Skin of body (tissue), 1 donor: ENCODE measurements around the gene MUC15. TPM values are rescaled to one million over a fixed set of nuclear protein-coding genes. Genes with fewer than 3 reads are reported as not detected.

Source experiments
- total RNA-seq: library from RNA; depleted of rRNA; stranded (reverse); fragments of >200 nt; gene quantifications from one replicate; pipeline ENCODE4 v1.2.3, GENCODE V29; 2014

The MUC15 gene
- total RNA-seq, 1 donor from 2014 or later = 19.5 TPM

Other genes starting within 250 kb of the MUC15 start
- 0.30 TPM for gene ANO3, start 240.1 kb downstream of the MUC15 start, total RNA-seq
- gene SLC5A12, start 149.8 kb upstream of the MUC15 start, total RNA-seq = 0.10 TPM